ENCODE data around the gene CALN1.

DNA sequence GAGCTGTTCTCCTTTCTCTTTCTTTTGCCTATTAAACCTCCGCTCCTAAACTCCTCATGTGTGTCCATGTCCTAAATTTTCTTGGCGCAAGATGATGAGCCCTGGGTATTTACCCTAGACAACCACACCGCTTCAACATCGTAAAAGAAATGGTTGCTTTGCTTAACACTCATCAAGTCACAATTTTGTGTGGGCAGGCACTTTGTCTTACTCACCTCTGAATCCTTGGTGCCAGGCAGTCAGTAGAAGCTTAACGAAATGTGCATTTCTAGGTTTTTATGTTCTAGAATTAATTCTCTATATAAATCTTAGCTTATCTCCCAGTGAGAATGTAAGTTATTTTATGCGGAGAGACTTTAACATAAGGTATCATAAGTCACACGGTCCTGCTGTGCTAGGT lies 478.7 kb downstream of the CALN1 start:
- TF ChIP-seq, protein P1, sequence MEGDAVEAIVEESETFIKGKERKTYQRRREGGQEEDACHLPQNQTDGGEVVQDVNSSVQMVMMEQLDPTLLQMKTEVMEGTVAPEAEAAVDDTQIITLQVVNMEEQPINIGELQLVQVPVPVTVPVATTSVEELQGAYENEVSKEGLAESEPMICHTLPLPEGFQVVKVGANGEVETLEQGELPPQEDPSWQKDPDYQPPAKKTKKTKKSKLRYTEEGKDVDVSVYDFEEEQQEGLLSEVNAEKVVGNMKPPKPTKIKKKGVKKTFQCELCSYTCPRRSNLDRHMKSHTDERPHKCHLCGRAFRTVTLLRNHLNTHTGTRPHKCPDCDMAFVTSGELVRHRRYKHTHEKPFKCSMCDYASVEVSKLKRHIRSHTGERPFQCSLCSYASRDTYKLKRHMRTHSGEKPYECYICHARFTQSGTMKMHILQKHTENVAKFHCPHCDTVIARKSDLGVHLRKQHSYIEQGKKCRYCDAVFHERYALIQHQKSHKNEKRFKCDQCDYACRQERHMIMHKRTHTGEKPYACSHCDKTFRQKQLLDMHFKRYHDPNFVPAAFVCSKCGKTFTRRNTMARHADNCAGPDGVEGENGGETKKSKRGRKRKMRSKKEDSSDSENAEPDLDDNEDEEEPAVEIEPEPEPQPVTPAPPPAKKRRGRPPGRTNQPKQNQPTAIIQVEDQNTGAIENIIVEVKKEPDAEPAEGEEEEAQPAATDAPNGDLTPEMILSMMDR (IDR thresholded peaks at IDR 0.05) = no peak
- no peak for TF ChIP-seq POLR2A (IDR thresholded peaks at IDR 0.05)
- no peak for TF ChIP-seq EP300 (IDR thresholded peaks at IDR 0.05)

Data from gastroesophageal sphincter (tissue), 3 donors.